ENCODE data around the gene SPOCK3.
"Not testable (repeated sequence)": the region's sequence is repeated elsewhere in the genome, so short reads cannot be mapped to it uniquely, and the experiment has no call there.

The SPOCK3 gene

GRCh38 chr4:167031534-167032156, 202.6 kb downstream of the SPOCK3 start:
- DNase-seq: no peak

GRCh38 chr4:167028976-167029375, 205.3 kb downstream of the SPOCK3 start:
- no peak for DNase-seq

GRCh38 chr4:167025670-167026069, 208.6 kb downstream of the SPOCK3 start:
- DNase-seq: no peak

GRCh38 chr4:167023364-167023925, 210.8 kb downstream of the SPOCK3 start:
- no peak for DNase-seq

GRCh38 chr4:167021545-167022155, 212.6 kb downstream of the SPOCK3 start:
- DNase-seq: peak; percentile 84

GRCh38 chr4:167020410-167020809, 213.9 kb downstream of the SPOCK3 start:
- peak; percentile 50 for DNase-seq

- no peak for DNase-seq
These were observed 219.3 kb downstream of the SPOCK3 start for GRCh38 chr4:167014944-167015343.

- DNase-seq: no peak
These were observed 231.0 kb downstream of the SPOCK3 start for GRCh38 chr4:167003326-167003725.

- no peak for DNase-seq
These were observed 234.0 kb downstream of the SPOCK3 start for GRCh38 chr4:167000141-167000852.

- no peak for DNase-seq
These were observed 238.1 kb downstream of the SPOCK3 start for GRCh38 chr4:166996216-166996615.

- no peak for DNase-seq
These were observed 239.6 kb downstream of the SPOCK3 start for GRCh38 chr4:166994686-166995085.

- DNase-seq: peak; percentile 77
These were observed 243.2 kb downstream of the SPOCK3 start for GRCh38 chr4:166991006-166991561.

- peak; percentile 28 for DNase-seq
These were observed 244.4 kb downstream of the SPOCK3 start for GRCh38 chr4:166989886-166990285.

- DNase-seq: peak; percentile 79
These were observed 247.3 kb downstream of the SPOCK3 start for GRCh38 chr4:166987026-166987425.

GRCh38 chr4:166981847-166982246, 252.4 kb downstream of the SPOCK3 start:
- DNase-seq: no peak

GRCh38 chr4:166980419-166980818, 253.9 kb downstream of the SPOCK3 start:
- no peak for DNase-seq

- DNase-seq: no peak
These were observed 256.7 kb downstream of the SPOCK3 start for GRCh38 chr4:166977596-166977995.

GRCh38 chr4:166972071-166972470, 262.2 kb downstream of the SPOCK3 start:
- DNase-seq: peak; percentile 69

GRCh38 chr4:166968219-166968618, 266.1 kb downstream of the SPOCK3 start:
- DNase-seq: not testable (repeated sequence)

GRCh38 chr4:166965562-166965961, 268.7 kb downstream of the SPOCK3 start:
- no peak for DNase-seq

- DNase-seq: no peak
These were observed 276.8 kb downstream of the SPOCK3 start for GRCh38 chr4:166957451-166957850.

- DNase-seq: no peak
These were observed 277.8 kb downstream of the SPOCK3 start for GRCh38 chr4:166956484-166956883.

GRCh38 chr4:166941629-166942028, 292.7 kb downstream of the SPOCK3 start:
- no peak for DNase-seq

- no peak for DNase-seq
These were observed 303.8 kb downstream of the SPOCK3 start for GRCh38 chr4:166930464-166930863.
